HEK293 (cell line): ENCODE measurements around the gene DPP6.

Experiments
- CTCF ChIA-PET: fragments of 350-600 bp; formaldehyde crosslinking; extraction: SDS; loops from one replicate; lab custom pipeline; 2021; ENCODE audit warnings: antibody characterized with exemption; lab: Yijun Ruan, JAX
- POLR2A ChIA-PET: fragments of 300-600 bp; formaldehyde crosslinking; extraction: SDS; loops from one replicate; lab custom pipeline; 2020; ENCODE audit warnings: antibody characterized with exemption, inconsistent platforms; lab: Yijun Ruan, JAX
- H3K27ac ChIP-seq: fragments of 200-500 bp; sonication (Bioruptor generic); 2 replicates; pipeline ENCODE4 v1.5.1; 2014; ENCODE audit warnings: low read depth, low read length, control low read depth, inconsistent platforms; ENCODE audit errors: extremely low read depth
- H3K36me3 ChIP-seq, 2 experiments: fragments of 200-500 bp in 1 of 2; sonication (Bioruptor generic) in 1 of 2; 1 replicate in 1 of 2; 2 replicates in 1 of 2; pipeline ENCODE4 v1.5.1; 2014 to 2017; ENCODE audit warnings: inconsistent platforms in 2 of 2, low read length in 2 of 2; ENCODE audit not compliant: control insufficient read depth in 2 of 2, insufficient read depth in 1 of 2
- H3K4me1 ChIP-seq: fragments of 200-500 bp; sonication (Bioruptor generic); 2 replicates; pipeline ENCODE4 v1.5.1; 2014; ENCODE audit warnings: mild to moderate bottlenecking, low read length, inconsistent platforms; ENCODE audit not compliant: control insufficient read depth, insufficient read depth
- H3K4me3 ChIP-seq: 2 replicates; pipeline ENCODE4 v1.5.1; 2011; ENCODE audit warnings: low read depth, mild to moderate bottlenecking, control low read depth, low read length, moderate library complexity
- H3K9me3 ChIP-seq: fragments of 200-500 bp; sonication (Bioruptor generic); 2 replicates; pipeline ENCODE4 v1.5.1; 2014; ENCODE audit warnings: low read depth, low read length, inconsistent platforms; ENCODE audit not compliant: control insufficient read depth, insufficient read depth
- IKZF3 ChIP-seq: fragments of 450-650 bp; IDR thresholded peaks from 2 replicates; pipeline ENCODE4 v1.5.0; 2018; ENCODE audit warnings: missing biosample characterization, mild to moderate bottlenecking, missing genetic modification characterization, moderate library complexity
- KLF1 ChIP-seq: fragments of 450-650 bp; formaldehyde crosslinking; IDR thresholded peaks from 2 replicates; pipeline ENCODE4 v1.5.1; 2016; ENCODE audit warnings: missing biosample characterization, missing genetic modification characterization
- PATZ1 ChIP-seq: fragments of 450-650 bp; formaldehyde crosslinking; IDR thresholded peaks from 2 replicates; pipeline ENCODE4 v1.5.1; 2016; ENCODE audit warnings: missing biosample characterization, missing genetic modification characterization
- PBX3 ChIP-seq: sonication (generic); formaldehyde crosslinking; IDR thresholded peaks from 2 replicates; pipeline ENCODE4 v1.8.1; 2022; ENCODE audit warnings: mild to moderate bottlenecking, moderate library complexity, missing genetic modification reagents
- PRDM4 ChIP-seq: fragments of 450-650 bp; formaldehyde crosslinking; IDR thresholded peaks from 2 replicates; pipeline ENCODE4 v1.5.1; 2017; ENCODE audit warnings: missing biosample characterization, missing genetic modification characterization
- SALL2 ChIP-seq: fragments of 450-650 bp; formaldehyde crosslinking; IDR thresholded peaks from 2 replicates; pipeline ENCODE4 v1.5.0; 2017; ENCODE audit warnings: missing biosample characterization, mild to moderate bottlenecking, missing genetic modification characterization, borderline replicate concordance
- ZBTB7A ChIP-seq: fragments of 450-650 bp; formaldehyde crosslinking; IDR thresholded peaks from 2 replicates; pipeline ENCODE4 v1.5.1; 2016; ENCODE audit warnings: low read depth, missing biosample characterization, missing genetic modification characterization
- ZNF140 ChIP-seq: fragments of 450-650 bp; formaldehyde crosslinking; IDR thresholded peaks from 2 replicates; pipeline ENCODE4 v1.5.1; 2016; ENCODE audit warnings: missing biosample characterization, missing genetic modification characterization
- ZNF146 ChIP-seq: fragments of 450-650 bp; formaldehyde crosslinking; IDR thresholded peaks from 2 replicates; pipeline ENCODE4 v1.5.1; 2016; ENCODE audit warnings: missing biosample characterization, missing genetic modification characterization
- ZNF174 ChIP-seq: fragments of 450-650 bp; formaldehyde crosslinking; IDR thresholded peaks from 2 replicates; pipeline ENCODE4 v1.5.0; 2017; ENCODE audit warnings: missing biosample characterization, mild to moderate bottlenecking, missing genetic modification characterization
- ZNF19 ChIP-seq: fragments of 450-650 bp; formaldehyde crosslinking; IDR thresholded peaks from 2 replicates; pipeline ENCODE4; 2016; ENCODE audit warnings: missing biosample characterization, missing genetic modification characterization, low read depth
- ZNF266 ChIP-seq: fragments of 450-650 bp; formaldehyde crosslinking; IDR thresholded peaks from 2 replicates; pipeline ENCODE4 v1.5.1; 2016; ENCODE audit warnings: missing biosample characterization, missing genetic modification characterization, low read depth
- ZNF529 ChIP-seq: fragments of 450-650 bp; formaldehyde crosslinking; IDR thresholded peaks from 2 replicates; pipeline ENCODE4 v1.5.1; 2017; ENCODE audit warnings: missing genetic modification characterization, missing biosample characterization; ENCODE audit not compliant: insufficient replicate concordance
- ZNF530 ChIP-seq: fragments of 450-650 bp; formaldehyde crosslinking; IDR thresholded peaks from 2 replicates; pipeline ENCODE4 v1.5.1; 2016; ENCODE audit warnings: low read depth, missing biosample characterization, missing genetic modification characterization
- ZNF560 ChIP-seq: fragments of 450-650 bp; formaldehyde crosslinking; IDR thresholded peaks from 2 replicates; pipeline ENCODE4 v1.5.1; 2017; ENCODE audit warnings: missing biosample characterization, missing genetic modification characterization, borderline replicate concordance
- ZNF585B ChIP-seq: fragments of 450-650 bp; formaldehyde crosslinking; IDR thresholded peaks from 2 replicates; pipeline ENCODE4 v1.5.1; 2016; ENCODE audit warnings: missing biosample characterization, missing genetic modification characterization
- ZNF624 ChIP-seq: fragments of 450-650 bp; formaldehyde crosslinking; IDR thresholded peaks from 2 replicates; pipeline ENCODE4 v1.5.1; 2017; ENCODE audit warnings: missing biosample characterization, missing genetic modification characterization
- ZNF654 ChIP-seq: fragments of 450-650 bp; formaldehyde crosslinking; IDR thresholded peaks from 2 replicates; pipeline ENCODE4 v1.5.1; 2016; ENCODE audit warnings: low read depth, missing biosample characterization, missing genetic modification characterization
- ZNF660 ChIP-seq: fragments of 450-650 bp; IDR thresholded peaks from 2 replicates; pipeline ENCODE4 v1.5.1; 2018; ENCODE audit warnings: missing biosample characterization, mild to moderate bottlenecking, missing genetic modification characterization
- ZNF777 ChIP-seq: fragments of 450-650 bp; formaldehyde crosslinking; IDR thresholded peaks from 2 replicates; pipeline ENCODE4 v1.5.1; 2017; ENCODE audit warnings: missing biosample characterization, missing genetic modification characterization, borderline replicate concordance

The DPP6 gene

GRCh38 chr7:154436560-154436959, 384.4 kb downstream of the DPP6 start (continued):
- TF ChIP-seq PRDM4 (no peak), ZNF560 (tag by site-specific recombination) (no peak), KLF1 (no peak), ZNF140 (tag by site-specific recombination) (no peak), ZNF266 (no peak), ZBTB7A (tag by site-specific recombination) (no peak), ZNF146 (tag by site-specific recombination) (no peak), IKZF3 (tag by site-specific recombination) (no peak), SALL2 (tag by site-specific recombination) (no peak), ZNF660 (tag by site-specific recombination) (no peak), PATZ1 (tag by site-specific recombination) (no peak), PBX3 (CRISPR knock-in tag) (no peak)

GRCh38 chr7:154437234-154437633, 385.0 kb downstream of the DPP6 start:
- ChIA-PET POLR2A (no interaction called here), CTCF (no interaction called here)
- TF ChIP-seq ZNF19 (no peak), ZNF777 (tag by site-specific recombination) (no peak), SALL2 (tag by site-specific recombination) (no peak), ZNF654 (tag by site-specific recombination) (no peak), ZNF529 (no peak), ZNF174 (tag by site-specific recombination) (no peak), ZNF585B (tag by site-specific recombination) (no peak), ZNF624 (tag by site-specific recombination) (no peak), ZNF530 (tag by site-specific recombination) (no peak), ZBTB7A (tag by site-specific recombination) (no peak)
- no peak overlapping the region for H3K4me3 ChIP-seq
- no peaks in the 10 kb centered on the region for H3K36me3 ChIP-seq
- no peaks in the 10 kb centered on the region for H3K9me3 ChIP-seq
- no peaks in the 10 kb centered on the region for H3K4me1 ChIP-seq
- no peak overlapping the region for H3K27ac ChIP-seq
